SKM-1 treated with dmso at 0.1 percent for 144 hours (cell line): ENCODE results near the gene ENDOD1.

Experiments
- DNase-seq: peaks from one replicate; lab custom pipeline; 2025; ENCODE audit not compliant: unreplicated experiment; lab: John Stamatoyannopoulos, UW

Gene ENDOD1

DNA sequence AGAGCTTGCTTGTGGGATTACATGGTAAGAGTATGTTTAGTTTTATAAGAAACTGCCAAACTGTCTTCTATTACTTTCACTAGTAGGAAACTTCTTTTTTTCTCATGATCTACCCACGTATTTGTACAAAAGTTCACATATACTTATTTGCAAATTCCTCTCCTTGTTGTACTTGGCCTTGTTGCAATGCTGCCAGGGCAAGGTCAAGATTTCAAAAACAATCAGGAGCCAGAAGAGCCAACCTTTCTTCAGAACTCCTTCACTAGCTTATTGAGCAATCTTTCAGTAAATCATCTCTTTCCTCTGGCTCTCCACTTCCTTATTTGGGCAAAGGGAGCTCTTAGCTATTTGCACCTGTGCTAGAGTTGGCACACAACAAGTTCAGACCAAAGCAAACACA, 13.2 kb upstream of the ENDOD1 start:
- peak; percentile 56 for DNase-seq

DNA sequence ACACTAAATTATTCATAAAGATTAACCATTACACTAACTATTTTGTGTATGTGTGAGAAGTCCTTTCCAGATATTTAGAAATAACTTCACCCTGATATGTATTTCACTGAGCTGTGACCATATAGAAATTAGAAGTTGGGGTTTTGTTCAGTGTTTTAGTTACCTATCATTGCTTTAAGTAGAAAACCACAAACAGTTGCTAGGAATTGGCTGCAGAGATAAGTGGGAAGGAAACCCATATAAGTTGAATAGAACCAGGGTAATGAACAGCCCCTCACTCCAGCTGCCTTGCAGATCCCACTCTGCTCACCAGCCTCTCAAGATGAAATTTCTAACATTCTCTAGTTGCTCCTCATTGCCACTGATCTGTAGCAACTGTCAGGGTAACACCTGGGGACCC, 12.7 kb upstream of the ENDOD1 start:
- no peak for DNase-seq

DNA sequence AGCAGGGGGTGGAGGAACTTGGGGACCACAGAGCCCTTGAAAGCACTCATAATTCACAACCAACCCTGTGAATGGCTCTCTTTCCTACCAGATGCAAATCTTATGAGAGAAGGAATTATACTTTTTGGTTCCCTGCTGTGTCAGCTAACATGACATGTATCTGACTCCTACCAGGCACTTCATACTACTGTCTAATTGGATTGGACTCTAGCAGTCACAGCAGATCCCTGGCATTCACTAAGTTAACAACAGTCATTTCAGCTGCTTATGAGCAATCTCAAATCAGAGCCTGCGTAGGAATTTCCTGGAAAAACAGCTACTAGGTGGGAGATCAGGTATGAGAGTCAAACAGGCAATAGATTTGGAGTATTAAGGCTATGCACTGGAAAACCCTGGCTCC, 11.1 kb upstream of the ENDOD1 start:
- no peak for DNase-seq

DNA sequence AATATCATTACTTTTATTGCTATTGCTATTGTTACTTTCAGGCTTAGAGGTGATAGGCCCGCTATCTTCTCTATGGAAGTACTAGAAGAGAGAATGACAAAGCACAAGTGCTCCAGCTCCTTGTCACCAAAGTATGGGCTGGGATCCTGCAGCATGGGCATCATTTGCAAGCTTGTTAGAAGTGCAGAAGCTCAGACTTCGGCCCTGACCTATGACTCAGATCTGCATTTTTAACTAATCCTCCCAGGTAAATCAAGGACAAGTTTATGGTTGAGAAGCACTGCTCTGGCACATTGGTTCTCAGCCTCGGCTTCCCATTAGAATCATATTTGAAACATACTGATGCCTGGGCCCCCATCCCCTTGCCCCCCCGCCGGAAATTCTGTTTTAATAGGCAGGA, 8.6 kb upstream of the ENDOD1 start:
- DNase-seq, result no peak

DNA sequence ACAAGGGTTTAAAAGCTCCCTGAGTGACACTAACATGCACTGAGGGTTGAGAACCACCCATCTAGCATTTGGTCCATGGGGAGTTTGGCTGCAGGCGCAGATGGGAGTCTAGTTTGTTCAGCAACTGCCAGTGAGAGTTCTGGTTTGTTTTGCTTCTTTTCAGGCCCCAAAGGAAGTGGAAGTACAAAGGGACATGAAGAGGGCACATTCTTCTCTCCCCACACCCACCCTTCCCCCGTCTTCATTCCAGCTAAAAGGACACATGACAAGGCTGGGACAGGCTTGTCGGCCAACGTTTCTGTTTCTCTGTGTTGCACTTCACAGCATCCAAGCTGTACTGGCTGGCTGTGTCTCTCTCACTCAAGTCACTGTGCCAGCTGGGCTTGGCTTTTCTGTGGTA, 8.2 kb upstream of the ENDOD1 start:
- DNase-seq, result no peak

DNA sequence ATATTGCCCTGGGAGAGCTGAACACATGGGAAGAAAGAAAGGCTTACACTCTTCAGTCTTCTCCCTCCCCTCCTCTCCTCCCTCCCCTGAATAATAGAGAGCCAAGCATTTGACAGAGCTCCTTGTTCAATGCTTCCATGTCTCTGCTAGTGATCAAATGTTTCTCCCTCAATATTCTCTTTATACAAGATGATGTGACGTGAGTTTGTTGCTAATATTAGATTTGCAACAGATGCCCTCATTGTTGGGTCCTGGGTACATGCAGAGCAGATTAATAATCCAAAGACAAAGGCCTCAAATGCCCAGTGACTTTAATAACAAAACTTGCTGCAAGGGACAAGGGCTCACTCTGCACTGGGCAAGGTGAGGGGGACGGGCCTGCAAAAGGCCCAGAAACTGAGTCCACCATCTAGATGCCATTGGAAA, 7.1 kb upstream of the ENDOD1 start:
- DNase-seq, result no peak

DNA sequence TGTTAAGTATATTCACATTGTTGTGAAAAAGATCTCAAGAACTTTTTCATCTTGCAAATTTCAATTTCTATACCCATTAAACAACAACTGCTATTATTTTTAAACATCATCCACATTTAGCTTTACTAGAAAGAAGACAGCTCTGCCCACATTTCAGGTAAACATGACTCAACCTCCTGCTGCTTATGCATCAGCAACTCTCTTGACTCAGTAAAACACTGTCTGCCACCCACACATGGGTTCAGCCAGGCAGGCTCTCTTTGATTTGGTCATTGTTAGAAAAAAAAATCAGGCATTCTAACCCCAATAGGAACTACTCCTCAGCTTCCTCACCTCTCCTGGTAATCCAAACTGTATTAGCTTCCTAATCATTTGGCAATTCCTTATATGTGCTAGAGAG, 5.1 kb upstream of the ENDOD1 start:
- DNase-seq, result no peak

DNA sequence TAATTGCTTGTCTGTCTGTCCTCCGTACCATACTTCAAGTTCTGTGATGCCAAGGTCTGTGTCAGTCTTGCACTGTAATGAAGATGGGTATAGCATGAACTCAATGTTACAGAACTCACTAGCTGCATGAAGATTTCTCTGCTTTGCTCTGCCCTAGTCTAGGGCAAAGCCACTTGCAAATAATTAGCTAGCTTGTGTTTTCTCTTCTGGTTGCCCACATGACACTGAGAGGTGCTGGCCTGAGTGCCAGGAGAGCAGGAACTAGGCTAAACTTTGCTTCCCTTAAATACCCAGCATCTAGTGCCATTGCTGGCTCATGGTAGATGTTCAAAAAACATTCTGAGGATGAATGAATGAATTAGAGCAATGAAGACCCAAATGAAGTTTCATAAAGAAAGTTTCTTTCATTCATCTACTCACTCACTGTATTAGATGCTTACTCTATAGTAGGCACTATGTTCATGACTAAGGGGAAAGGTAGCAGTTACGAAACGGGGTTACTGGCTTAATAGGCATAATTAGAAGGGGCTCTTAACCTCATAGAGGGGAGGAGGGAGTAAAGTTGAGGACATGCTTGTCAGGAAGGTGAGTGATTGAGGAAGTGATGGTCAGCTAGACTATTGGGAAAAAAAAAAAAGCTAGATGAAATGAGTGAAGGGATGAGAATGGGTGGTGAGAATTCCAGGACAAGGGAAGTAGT, 4.4 kb upstream of the ENDOD1 start:
- DNase-seq, result no peak

DNA sequence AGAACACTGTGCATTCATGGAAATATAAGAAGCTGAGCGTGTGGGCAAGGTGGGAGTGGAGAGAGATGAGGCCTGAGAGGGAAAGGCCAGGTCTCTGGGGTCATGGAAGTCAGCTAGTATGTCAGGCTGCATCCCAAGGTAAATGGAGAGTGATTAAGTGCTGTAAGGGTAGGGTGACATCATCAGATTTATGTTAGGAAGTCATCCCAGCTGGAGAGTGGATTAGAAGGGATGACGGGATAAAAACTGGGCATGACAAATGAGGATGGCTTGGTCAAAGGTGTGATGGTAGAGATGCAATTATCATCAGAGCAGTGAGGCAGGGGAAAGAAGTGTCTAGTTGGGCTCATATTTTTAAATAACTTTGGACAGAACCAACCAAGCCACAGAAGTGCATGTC, 3.5 kb upstream of the ENDOD1 start:
- DNase-seq, result no peak

DNA sequence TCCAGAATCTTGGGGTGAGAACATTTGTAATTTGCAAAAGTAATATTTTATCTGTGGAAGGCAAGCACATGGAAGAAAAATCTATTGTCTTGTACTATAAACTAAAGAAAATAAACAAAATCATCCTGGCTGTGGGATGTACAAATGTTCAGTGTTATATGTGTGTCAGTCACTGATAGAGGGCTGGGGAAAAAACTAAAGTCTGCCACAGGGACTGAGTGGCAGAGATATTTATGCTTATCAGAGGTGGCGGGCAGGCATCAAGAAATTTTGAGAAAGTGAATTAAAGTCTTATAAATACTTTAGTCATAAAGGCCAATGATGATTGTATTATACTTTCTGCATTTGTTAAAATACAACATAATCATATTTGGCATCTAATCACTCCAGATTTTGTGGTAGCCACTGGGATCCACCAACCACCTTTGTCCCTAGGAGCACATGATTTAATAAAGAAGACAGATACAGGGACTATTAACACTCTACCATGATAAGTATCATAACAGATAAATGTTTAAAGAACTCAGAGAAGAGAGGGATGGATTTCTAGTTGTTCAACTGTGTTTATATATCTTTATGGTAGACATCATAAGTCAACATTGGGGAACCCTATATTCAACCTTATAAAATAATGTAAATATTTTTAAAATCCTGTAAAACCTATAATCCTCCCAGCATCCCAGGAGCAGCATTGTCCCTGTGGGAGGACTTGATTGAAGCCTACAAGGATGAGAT, 2.6 kb upstream of the ENDOD1 start:
- no peak for DNase-seq

DNA sequence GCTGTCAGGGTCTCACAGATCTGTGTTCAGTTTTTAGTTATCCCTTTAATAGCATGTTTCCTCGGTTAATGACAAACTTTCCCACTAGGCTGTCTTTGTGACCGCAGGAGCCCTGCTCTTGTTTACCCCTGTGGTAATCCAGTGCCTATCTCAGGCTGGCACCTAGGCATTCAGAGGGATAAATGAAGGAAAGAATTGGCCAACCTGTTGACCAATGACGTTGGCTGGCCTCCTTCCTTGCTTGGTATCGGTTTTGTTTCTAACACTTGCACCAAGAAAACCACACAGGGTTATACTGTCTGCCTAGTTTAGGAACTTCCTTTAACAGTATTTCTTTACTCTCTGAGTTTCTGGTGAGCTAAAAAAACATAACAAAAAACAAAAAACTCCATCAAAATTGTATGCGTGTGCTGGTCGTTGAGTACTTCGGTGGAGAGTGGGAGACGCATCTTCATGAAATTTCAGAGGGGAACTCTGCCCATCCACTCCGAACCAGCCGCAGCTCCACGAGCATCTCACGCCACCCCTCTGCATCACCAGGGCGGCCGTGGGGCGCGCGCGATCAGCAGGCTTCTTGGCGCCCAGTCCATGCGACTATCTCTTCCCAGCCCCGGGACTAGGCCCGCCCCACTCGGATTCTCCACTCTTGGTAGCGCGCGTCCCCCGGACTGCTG, 563 bp upstream of the ENDOD1 start:
- no peak for DNase-seq

DNA sequence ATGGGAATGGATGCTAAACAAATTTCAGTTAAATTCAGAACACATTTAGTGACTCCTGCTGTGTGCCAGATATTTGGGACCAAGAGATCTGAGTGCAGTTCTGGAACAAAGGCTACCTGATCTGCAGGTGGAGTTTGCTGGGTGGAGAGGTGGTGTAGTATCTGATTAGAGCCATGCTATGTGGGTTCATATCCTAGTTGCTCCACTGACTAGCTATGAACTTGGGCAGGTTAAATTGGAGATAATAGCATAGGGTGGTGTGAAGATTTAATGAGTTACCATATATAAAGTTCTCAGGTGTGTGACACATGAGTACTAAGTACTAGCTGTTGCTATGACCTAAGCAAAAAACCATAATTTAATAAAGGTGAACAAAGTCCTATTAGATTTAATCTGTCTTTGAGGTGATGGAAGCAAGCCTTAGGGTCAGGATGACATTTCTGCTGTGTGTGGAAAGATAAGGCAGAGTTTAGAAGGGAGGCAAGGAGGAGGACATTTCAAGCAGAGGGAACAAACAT, 2.1 kb downstream of the ENDOD1 start:
- DNase-seq, result no peak

DNA sequence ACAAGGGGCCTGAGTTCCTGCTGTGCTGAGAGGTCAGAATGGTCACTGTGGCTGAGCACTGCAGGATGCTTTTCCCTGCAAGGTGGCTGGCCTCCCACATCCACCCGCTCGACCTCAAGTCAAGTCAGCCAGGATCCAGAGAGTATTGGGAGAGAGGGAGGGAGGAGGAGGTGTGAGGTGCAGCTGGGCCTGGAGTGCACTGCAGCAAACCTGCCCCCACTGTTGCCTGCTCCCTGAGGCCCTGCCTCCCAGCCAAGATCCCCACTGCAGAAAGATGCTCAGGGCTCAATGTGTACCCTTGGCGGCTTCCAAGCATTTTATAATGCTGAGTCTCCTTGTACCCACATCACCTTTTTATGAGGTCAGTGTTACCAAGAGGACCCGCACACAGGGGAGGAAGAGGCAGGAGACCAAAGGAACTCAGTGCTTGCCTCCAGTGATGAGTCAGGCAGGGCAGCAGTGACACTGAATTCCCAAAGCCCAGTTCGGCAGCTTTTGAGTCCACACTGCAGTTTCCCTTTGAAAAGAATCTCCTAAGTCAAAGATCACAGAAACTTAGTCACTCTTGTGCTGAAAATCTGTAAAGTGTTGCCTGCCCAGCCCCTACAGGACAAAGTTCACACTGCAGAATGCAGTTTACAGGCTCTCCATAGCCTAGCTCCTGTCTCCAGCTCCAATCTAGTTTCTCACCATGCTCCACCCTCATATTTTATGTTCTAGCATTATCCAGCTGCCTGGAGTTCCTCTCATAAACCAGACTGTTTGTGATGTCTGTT, 3.1 kb downstream of the ENDOD1 start:
- peak; percentile 4 for DNase-seq

DNA sequence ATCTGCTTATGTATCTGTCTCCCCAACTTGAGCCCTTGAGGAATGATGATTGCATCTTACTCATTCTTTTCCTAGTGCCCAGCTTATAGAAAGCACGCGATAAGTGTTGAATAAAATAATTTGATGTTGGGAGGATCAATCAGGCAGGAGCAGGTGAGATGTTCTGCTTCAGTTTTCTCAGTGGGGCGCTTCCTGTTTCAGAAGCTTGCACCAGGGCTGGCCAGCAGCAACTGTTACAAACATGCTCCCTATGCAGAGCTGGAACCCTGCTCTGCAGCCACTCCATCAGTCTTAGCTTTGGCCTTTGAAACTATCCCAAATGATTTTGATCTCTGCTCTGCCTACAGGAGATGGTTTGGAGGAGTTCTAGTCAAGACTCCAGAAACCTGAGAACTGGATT, 3.9 kb downstream of the ENDOD1 start:
- no peak for DNase-seq

DNA sequence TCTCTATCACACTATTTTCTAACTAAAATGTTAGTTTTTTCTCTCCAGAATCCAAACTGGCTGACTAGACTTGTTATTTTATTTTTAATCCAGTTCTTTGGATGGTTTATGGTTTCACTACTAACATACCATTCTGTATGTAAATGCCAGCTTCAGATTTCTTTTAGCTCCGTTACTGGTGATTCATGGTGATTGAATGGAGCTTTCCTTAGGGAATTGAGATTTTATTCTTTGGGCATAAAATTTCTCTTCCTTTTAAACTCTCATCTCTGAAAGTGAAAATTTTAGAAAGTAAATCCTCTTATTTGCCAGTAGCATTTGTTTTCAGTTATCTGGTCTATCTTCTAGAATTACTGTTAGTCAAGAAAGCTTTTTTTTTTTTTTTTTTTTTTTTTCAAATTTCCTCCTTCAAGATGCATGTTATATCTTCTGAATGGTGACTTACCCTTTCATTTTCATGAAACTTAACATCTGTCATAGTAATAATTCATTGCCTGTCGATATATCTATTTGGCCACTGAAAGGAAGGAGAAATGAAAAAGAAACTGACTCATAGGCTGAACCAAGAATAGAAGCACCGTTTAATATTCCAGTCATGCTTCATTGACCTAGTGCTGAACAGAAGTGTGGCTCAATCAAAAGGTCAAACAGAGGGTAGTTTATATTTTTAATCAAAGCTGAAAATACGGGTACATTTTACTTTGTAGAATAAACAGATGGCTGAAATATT, 6.4 kb downstream of the ENDOD1 start:
- DNase-seq, result no peak

DNA sequence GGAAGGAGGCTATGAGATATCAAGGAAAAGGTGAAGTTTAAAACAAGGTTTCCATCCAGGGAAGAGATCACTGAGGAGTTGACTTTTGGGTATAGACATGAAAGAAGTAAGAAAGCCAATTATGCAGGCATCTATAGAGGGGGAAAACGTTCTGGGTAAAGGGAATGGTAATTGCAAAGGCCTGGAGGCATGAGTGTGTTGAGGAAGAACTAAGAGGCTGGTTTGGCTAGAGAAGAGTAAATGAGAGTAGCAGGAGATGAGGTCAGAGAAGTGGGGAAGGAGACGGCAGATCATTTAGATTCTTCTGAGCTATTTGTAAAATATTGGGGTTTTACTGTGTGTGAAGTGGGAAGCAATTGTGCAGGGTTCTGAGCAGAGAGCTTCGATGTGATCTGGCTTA, 7.6 kb downstream of the ENDOD1 start:
- DNase-seq, result no peak

DNA sequence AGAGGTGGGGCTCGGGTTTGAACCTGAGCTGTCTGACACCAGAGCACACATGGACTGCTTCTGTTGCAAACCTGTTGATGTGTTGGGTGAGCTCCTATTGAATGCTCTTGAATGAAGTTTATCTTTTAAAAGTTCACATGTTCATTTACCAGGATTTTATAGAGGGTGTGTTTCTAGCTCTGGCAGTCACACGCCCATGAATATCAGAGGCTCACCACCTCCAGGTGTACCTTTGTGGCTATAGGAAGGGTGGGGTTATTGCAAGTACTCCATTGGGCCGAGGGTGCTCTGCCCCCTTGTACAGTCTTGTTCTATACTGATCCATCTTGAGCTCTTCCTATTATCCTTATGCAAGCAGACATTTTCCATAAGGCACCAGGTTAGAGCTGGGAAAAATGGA, 9.2 kb downstream of the ENDOD1 start:
- no peak for DNase-seq

DNA sequence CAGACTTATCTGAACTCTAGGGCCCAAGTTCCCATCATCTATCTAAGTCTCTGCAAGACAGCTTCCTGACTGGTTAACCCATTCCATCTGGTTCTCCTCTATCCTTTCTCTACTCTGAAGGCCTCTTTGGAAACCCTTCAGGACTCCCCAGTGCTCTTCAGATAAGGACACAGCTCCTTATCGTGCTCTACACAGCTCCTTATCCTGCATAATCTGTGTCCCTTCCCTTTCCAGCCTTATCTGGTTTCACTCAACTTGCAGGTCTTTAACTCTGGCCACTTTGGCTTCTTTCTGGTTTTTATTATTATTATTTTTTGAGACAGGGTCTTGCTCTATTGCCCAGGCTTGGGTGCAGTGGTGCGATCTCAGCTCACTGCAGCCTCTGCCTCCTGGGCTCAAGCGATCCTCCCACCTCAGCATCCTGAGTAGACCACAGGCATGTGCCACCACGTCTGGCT, 10.6 kb downstream of the ENDOD1 start:
- no peak for DNase-seq

DNA sequence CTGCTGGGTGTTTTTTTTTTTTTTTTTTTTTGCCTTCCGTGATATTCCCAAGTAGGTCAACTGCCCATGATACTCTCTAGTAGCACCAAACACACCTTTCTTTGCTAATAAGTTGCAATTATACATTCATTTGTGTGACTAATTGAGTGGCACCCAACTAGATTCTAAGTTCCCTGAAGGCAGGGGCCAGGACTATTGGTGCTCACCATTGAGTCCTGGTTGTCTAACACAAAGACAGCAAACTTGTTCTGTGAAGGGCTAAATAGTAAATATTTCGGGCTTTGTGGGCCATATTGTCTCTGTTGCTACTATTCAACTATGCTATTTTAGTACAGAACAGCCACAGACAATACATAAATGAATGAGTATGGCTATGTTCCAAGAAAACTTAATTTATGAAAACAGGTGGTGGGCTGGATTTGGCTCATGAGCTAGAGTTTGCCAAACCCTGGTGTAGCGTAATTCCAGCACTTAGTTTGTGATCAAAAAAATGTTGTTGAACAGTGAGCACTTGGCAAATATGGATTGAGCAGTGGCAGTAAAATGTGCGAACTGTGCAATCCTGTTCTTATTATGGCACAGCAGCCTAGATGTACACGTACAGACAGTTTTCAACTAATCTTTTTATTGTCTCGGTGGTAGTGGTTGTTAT, 11.3 kb downstream of the ENDOD1 start:
- DNase-seq, result no peak

DNA sequence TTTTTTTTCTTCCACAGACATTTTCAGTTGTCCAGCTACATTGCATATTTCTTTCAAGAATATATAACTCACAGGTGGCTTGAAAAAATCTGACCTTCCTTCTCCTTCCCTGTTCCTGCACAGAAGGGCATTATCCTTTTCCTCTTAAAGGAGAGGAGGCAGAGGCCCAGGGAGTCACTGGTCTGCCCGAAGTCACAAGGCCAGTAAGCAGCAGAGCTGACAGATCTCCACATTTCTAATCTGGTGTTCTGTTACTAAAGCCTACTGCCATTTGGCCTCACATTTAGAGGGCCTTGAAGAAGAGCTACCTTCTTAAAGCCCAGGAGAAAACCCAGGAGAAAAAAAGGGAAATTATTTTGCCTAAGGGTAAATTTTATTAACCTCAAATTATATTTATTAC, 12.3 kb downstream of the ENDOD1 start:
- no peak for DNase-seq
